ENCODE data around the gene NTM.

DNA sequence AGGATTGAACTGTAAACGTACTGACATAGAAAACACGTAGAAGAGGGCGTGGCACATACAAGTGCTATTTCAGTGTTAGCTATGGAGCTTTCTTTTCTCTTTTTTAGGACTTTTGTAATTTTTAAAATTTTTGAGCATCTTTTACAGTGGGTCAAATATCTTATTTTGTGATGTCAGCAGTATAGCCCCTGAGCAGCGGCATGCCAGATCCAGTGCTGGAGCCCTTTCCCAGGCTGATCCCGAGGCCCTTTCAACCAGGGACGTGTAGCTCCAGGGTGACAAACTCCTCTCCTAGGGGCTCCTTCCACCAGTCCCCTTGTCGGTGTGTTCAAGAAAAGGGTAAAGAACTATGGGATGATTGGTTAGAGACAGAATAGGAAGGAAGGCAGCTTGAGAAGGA, 777.0 kb downstream of the NTM start:
- TF ChIP-seq, protein P1, sequence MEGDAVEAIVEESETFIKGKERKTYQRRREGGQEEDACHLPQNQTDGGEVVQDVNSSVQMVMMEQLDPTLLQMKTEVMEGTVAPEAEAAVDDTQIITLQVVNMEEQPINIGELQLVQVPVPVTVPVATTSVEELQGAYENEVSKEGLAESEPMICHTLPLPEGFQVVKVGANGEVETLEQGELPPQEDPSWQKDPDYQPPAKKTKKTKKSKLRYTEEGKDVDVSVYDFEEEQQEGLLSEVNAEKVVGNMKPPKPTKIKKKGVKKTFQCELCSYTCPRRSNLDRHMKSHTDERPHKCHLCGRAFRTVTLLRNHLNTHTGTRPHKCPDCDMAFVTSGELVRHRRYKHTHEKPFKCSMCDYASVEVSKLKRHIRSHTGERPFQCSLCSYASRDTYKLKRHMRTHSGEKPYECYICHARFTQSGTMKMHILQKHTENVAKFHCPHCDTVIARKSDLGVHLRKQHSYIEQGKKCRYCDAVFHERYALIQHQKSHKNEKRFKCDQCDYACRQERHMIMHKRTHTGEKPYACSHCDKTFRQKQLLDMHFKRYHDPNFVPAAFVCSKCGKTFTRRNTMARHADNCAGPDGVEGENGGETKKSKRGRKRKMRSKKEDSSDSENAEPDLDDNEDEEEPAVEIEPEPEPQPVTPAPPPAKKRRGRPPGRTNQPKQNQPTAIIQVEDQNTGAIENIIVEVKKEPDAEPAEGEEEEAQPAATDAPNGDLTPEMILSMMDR (IDR thresholded peaks at IDR 0.05), result no peak
- TF ChIP-seq POLR2A (IDR thresholded peaks at IDR 0.05), result no peak
- no peak for TF ChIP-seq EP300 (IDR thresholded peaks at IDR 0.05)
